Measurements from ENCODE around the gene RACK1. TPM values are rescaled to one million over a fixed set of nuclear protein-coding genes. Genes with fewer than 3 reads are reported as not detected.

RACK1 gene
- polyA plus RNA-seq, 2 of the 4 experiments (the other 2 are of a cell fraction) = 2,590 to 3,139 TPM

DNA sequence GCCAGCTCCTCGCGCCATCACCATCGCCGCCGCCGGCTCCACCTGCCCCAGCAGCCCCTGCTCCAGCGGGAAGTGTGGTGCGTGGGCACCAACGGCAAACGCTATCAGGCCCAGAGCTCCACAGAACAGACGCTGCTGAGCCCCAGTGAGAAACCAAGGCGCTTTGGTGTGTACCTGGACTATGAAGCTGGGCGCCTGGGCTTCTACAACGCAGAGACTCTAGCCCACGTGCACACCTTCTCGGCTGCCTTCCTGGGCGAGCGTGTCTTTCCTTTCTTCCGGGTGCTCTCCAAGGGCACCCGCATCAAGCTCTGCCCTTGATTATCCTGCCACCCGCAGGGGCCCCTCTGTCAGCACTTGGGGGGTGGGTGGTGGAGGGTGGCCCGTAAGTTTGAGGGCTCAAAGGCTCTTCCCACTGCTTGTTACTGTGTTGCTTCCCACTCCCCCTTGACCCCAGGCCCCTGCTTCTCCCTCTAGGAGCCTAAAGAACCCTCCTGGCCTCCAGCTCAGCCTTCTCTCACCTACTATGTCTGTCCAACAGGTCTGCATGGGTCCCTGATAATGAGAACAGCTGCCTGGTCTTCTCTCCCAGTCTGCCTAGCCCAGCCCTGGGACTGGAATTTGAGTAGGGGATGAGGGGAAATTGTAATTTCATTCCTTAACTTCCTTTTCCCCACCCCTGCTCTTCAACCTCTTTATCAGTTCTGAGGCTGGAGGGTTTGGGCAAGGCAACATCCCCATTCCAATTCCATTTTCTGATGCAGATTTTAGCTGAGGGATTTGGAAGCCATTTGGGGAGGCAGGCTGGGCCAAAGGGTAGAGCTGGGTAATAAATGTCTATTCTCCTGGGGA, 9.0 kb downstream of the RACK1 start (continued):
- TF ChIP-seq, protein P1, sequence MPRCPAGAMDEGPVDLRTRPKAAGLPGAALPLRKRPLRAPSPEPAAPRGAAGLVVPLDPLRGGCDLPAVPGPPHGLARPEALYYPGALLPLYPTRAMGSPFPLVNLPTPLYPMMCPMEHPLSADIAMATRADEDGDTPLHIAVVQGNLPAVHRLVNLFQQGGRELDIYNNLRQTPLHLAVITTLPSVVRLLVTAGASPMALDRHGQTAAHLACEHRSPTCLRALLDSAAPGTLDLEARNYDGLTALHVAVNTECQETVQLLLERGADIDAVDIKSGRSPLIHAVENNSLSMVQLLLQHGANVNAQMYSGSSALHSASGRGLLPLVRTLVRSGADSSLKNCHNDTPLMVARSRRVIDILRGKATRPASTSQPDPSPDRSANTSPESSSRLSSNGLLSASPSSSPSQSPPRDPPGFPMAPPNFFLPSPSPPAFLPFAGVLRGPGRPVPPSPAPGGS (IDR thresholded peaks at IDR 0.05) = peak; percentile 71; the same call in 1 of the 3 replicates

DNA sequence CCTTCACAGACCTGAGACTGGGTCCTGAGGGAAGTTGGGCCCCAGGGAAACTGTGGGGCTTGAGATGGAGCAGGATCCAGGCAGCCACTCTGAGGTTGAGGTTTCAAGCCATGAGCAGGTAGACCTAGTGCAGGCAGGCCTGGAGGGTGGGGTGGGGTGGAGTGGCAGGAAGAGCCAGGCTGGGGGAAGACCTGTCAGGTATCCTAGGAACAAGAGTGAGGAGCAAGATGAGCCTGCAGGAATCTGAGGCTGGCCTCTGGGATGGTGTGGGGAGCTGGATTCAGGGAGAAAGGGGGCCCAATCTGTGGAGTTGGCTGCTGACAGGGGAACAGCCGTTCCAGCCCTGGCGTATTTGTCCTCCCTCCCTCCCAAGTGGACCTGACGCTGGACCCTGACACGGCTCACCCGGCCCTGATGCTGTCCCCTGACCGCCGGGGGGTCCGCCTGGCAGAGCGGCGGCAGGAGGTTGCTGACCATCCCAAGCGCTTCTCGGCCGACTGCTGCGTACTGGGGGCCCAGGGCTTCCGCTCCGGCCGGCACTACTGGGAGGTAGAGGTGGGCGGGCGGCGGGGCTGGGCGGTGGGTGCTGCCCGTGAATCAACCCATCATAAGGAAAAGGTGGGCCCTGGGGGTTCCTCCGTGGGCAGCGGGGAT, 9.8 kb downstream of the RACK1 start:
- TF ChIP-seq, protein P2, sequence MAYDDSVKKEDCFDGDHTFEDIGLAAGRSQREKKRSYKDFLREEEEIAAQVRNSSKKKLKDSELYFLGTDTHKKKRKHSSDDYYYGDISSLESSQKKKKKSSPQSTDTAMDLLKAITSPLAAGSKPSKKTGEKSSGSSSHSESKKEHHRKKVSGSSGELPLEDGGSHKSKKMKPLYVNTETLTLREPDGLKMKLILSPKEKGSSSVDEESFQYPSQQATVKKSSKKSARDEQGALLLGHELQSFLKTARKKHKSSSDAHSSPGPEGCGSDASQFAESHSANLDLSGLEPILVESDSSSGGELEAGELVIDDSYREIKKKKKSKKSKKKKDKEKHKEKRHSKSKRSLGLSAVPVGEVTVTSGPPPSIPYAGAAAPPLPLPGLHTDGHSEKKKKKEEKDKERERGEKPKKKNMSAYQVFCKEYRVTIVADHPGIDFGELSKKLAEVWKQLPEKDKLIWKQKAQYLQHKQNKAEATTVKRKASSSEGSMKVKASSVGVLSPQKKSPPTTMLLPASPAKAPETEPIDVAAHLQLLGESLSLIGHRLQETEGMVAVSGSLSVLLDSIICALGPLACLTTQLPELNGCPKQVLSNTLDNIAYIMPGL (CRISPR knock-in tag; IDR thresholded peaks at IDR 0.05; ENCODE audit: borderline replicate concordance) = no peak
- TF ChIP-seq, protein P3, sequence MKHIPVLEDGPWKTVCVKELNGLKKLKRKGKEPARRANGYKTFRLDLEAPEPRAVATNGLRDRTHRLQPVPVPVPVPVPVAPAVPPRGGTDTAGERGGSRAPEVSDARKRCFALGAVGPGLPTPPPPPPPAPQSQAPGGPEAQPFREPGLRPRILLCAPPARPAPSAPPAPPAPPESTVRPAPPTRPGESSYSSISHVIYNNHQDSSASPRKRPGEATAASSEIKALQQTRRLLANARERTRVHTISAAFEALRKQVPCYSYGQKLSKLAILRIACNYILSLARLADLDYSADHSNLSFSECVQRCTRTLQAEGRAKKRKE (CRISPR knock-in tag; IDR thresholded peaks at IDR 0.05; ENCODE audit: low read depth) = no peak
- TF ChIP-seq EHMT2 (IDR thresholded peaks at IDR 0.05; ENCODE audit: low read depth) (no peak), MYC (IDR thresholded peaks at IDR 0.05; ENCODE audit: borderline replicate concordance, low read length) (no peak), MAZ (IDR thresholded peaks at IDR 0.05; ENCODE audit: borderline replicate concordance, low read depth, low read length) (no peak), BHLHE40 (IDR thresholded peaks at IDR 0.05; ENCODE audit: low read depth, low read length) (no peak), CBX8 (IDR thresholded peaks at IDR 0.05) (no peak), POLR2A (IDR thresholded peaks at IDR 0.05; ENCODE audit: low read length) (no peak), FOSL2 (IDR thresholded peaks at IDR 0.05) (no peak), FOSL2 (CRISPR knock-in tag; IDR thresholded peaks at IDR 0.05) (no peak), EP300 (IDR thresholded peaks at IDR 0.05) (no peak), EHF (CRISPR knock-in tag; IDR thresholded peaks at IDR 0.05) (no peak), FOSB (CRISPR knock-in tag; IDR thresholded peaks at IDR 0.05) (no peak), ZC3H11A (IDR thresholded peaks at IDR 0.05) (no peak), PHF8 (IDR thresholded peaks at IDR 0.05; ENCODE audit: borderline replicate concordance, low read depth) (no peak), TFCP2L1 (CRISPR knock-in tag; IDR thresholded peaks at IDR 0.05) (no peak)
- TF ChIP-seq, protein P4, sequence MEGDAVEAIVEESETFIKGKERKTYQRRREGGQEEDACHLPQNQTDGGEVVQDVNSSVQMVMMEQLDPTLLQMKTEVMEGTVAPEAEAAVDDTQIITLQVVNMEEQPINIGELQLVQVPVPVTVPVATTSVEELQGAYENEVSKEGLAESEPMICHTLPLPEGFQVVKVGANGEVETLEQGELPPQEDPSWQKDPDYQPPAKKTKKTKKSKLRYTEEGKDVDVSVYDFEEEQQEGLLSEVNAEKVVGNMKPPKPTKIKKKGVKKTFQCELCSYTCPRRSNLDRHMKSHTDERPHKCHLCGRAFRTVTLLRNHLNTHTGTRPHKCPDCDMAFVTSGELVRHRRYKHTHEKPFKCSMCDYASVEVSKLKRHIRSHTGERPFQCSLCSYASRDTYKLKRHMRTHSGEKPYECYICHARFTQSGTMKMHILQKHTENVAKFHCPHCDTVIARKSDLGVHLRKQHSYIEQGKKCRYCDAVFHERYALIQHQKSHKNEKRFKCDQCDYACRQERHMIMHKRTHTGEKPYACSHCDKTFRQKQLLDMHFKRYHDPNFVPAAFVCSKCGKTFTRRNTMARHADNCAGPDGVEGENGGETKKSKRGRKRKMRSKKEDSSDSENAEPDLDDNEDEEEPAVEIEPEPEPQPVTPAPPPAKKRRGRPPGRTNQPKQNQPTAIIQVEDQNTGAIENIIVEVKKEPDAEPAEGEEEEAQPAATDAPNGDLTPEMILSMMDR (IDR thresholded peaks at IDR 0.05) = no peak
- DNase-seq (ENCODE audit: low read depth in 1 of 2, low spot score in 1 of 2) (no peak), FAIRE-seq (no peak), ATAC-seq (peak; percentile 37 to 46)
- H3K27ac ChIP-seq = no peak overlapping the region
- CTCF ChIA-PET = interaction anchor here (1.0 to 1.9 kb wide), 2 partner anchors 7 to 13 kb away, joined by 4 to 6 read pairs; no protein-coding TSS in a partner anchor
- no peak overlapping the region for H3K4me3 ChIP-seq
- no peak overlapping the region for H3K4me2 ChIP-seq
- POLR2A ChIA-PET = interaction anchor here (1.5 to 4.2 kb wide), 5 partner anchors 11 to 44 kb away, joined by 3 to 25 read pairs (median 6); partner anchors contain the start of genes RACK1 and TRIM41
- no peaks in the 10 kb centered on the region for H3K9me3 ChIP-seq
- 89% methylated on average over 8 of the region's 24 CpGs for WGBS (ENCODE audit: missing lambda C conversion rate)
- peaks cover 3% of the 10 kb centered on the region; the same call in 1 of the 3 replicates for H3K4me1 ChIP-seq

Data from A549 (cell line).